NCI-H2107 treated with DMSO at 0.1 percent for 48 hours (cell line): Measurements from ENCODE around the gene CSTA.

Experiments used
- DNase-seq: peaks from one replicate; lab custom pipeline; 2025; ENCODE audit not compliant: unreplicated experiment; lab: John Stamatoyannopoulos, UW

Gene CSTA, protein sequence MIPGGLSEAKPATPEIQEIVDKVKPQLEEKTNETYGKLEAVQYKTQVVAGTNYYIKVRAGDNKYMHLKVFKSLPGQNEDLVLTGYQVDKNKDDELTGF

DNA sequence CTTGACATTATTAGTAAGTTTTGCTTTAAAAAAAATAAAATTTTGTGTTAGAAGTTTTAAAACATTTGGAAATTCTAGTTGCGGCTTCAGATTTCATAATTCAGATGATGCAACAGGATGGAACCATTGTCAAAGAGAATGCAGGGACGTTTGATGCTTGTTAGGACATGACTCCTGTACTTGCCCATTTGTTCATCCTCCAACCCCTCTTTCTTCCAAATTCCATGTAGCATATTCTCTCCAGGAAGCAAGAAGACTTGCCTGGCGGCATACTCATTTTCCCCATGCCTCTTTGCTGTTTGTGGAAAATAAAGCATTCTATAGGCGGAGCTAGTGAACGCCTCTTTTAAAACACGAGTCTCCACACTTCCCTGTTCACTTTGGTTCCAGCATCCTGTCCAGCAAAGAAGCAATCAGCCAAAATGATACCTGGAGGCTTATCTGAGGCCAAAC lies at the start of gene CSTA:
CSTA (plus strand) TSS at position 378 of the 453 bp plus-strand sequence; CDS start at position 423, 45 bp downstream.
- no peak for DNase-seq

DNA sequence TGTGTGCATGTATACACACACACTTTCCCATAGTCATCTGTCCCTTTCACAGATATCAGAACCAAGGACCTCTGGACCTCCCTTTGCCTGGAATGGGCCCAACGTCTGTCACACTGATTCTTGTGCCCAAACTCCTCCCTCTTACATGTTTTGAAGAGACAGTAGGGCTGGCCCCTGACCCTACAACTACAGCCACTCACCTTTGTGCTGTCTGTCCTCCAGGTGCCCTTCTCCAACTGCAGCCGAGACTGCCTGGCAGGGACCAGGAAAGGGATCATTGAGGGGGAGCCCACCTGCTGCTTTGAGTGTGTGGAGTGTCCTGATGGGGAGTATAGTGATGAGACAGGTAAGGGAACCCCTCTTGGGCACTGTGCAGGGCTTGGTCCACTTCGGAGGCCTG lies 43.2 kb upstream of the CSTA start:
- DNase-seq = no peak

DNA sequence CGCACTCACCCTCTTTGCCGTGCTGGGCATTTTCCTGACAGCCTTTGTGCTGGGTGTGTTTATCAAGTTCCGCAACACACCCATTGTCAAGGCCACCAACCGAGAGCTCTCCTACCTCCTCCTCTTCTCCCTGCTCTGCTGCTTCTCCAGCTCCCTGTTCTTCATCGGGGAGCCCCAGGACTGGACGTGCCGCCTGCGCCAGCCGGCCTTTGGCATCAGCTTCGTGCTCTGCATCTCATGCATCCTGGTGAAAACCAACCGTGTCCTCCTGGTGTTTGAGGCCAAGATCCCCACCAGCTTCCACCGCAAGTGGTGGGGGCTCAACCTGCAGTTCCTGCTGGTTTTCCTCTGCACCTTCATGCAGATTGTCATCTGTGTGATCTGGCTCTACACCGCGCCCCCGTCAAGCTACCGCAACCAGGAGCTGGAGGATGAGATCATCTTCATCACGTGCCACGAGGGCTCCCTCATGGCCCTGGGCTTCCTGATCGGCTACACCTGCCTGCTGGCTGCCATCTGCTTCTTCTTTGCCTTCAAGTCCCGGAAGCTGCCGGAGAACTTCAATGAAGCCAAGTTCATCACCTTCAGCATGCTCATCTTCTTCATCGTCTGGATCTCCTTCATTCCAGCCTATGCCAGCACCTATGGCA lies 41.1 kb upstream of the CSTA start:
- DNase-seq = no peak

DNA sequence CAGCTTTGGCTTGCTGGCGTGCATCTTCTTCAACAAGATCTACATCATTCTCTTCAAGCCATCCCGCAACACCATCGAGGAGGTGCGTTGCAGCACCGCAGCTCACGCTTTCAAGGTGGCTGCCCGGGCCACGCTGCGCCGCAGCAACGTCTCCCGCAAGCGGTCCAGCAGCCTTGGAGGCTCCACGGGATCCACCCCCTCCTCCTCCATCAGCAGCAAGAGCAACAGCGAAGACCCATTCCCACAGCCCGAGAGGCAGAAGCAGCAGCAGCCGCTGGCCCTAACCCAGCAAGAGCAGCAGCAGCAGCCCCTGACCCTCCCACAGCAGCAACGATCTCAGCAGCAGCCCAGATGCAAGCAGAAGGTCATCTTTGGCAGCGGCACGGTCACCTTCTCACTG lies 40.6 kb upstream of the CSTA start:
- DNase-seq = no peak

DNA sequence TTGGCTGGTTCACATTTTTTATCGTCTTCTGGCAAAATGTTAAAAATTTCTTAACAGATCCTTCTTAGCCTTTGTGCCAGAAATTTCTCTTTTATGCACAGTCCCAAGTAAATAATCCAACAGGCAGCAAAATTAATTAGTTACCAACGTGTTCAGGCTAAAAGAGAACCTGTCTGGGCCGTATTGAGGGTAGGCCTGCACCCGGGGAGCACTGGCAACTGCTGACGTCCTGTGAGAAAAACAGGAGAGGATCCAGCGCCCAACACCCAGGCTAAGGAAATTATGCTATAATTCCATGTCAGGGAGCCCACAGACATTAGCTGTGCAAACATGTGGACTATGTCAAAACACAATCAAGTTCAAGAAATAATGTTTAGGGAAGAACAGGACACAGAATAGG lies 30.7 kb upstream of the CSTA start:
- no peak for DNase-seq

DNA sequence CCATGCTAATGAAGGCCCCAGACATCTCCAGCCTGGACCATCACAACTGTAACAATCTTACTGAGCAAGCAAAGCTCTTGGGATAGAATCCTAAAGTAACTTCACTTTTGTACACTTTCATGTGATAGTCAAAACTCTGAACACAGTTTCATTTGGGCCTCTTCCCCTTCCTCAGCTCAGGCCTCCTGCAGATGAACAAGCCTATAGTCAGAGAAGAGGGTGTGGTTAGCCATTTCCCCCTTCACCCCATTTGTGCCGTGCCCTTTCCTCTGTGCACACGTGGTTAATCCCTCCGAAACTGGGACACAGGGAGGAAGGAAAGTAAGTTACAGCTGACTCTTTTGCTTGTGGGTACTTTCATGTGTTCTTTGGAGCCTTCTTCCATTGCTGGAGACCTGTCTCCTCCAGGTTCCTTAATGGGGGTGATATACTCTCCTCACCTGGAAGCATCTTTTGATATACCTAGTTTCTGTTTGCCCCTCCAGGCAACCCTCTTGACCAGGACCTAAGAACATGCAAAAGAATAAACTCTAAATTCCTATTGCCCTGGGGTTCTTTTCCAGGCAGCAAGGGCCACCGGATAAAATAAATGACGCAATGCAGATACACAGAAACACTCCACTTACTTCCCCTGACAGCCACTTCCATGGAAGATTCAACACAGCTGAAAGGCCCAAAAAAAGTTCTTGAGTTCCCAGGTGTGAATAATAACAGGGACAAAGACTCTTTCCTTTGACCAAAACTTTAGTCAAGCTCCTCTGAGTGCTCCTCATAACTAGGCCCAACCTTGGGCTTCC lies 29.6 kb upstream of the CSTA start:
- no peak for DNase-seq

DNA sequence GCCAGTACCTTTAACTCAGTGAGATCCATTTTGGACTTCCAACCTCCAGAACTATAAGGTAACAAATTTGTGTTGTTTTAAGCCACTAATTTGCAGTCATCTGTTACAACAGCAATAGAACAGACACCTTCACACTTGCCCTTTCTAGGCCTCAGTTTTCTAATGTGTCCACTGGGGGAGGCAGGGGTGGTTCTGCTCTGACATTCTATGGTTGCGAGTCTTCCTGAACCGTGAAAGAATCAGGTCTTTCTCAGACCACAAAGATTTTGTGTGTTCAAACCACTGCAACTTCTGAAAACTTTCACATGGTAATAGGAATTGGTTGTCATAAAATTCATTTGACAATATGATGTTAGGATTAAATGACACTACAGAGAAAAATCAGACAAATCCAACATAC lies 26.8 kb upstream of the CSTA start:
- DNase-seq = no peak

DNA sequence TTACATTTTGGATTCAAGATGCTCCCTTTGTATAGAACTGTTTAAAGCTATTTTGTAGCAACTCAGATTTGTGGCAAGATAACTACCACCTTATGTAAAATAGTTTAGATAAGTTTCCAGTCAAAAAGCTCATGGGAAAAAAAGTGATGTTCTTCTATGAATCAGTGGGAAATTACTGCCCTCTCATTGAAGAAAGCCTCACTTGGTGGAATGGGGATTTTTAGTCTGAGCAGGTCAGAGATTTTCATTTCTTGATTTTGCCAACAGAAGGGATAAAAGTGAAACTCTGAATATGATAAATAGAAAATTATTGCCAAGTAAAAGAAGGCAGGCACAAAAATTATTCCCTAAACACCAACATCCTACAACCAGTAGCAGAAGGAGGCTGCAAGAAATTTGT lies 25.8 kb upstream of the CSTA start:
- DNase-seq = no peak

DNA sequence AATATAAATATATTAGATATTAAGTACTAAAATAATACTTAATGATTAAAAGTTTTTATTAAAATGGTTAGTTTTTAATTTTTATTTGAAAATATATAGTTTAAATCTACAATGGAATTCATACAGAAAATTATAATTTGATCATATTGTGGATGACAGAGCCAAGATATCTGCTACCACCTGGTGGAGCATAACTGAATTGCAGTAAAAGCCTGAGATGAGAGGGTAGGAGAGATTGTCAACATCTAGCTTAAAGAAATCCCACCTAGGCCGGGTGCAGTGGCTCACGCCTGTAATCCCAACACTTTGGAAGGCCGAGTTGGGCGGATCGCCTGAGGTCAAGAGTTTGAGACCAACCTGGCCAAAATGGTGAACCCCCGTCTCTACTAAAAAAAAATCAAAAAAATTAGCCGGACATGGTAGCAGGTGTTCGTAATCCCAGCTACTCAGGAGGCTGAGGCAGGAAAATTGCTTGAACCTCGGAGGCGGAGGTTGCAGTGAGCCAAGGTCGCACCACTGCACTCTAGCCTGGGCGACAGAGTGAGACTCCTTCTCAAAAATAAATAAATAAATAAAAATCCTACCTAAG lies 25.1 kb upstream of the CSTA start:
- DNase-seq = no peak

DNA sequence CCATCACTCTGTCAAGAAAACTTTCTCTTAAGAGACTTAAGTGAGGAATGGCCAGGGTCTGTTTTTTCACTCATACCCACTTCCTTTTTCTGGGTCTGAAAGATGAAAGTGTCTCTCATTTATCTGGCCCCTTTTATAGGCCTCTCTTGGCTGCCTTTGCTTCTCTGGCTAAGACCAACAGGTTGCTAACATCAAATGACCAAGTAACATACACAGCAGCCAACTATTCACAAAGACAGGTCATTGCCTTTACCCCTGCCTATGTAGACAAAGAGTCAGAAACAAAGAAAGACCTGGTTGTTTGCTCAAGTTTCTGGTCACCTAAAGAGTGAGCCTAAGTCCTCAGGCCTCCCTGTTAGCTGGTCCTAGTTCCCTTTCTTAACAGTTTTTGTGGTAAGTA lies 24.0 kb upstream of the CSTA start:
- no peak for DNase-seq

DNA sequence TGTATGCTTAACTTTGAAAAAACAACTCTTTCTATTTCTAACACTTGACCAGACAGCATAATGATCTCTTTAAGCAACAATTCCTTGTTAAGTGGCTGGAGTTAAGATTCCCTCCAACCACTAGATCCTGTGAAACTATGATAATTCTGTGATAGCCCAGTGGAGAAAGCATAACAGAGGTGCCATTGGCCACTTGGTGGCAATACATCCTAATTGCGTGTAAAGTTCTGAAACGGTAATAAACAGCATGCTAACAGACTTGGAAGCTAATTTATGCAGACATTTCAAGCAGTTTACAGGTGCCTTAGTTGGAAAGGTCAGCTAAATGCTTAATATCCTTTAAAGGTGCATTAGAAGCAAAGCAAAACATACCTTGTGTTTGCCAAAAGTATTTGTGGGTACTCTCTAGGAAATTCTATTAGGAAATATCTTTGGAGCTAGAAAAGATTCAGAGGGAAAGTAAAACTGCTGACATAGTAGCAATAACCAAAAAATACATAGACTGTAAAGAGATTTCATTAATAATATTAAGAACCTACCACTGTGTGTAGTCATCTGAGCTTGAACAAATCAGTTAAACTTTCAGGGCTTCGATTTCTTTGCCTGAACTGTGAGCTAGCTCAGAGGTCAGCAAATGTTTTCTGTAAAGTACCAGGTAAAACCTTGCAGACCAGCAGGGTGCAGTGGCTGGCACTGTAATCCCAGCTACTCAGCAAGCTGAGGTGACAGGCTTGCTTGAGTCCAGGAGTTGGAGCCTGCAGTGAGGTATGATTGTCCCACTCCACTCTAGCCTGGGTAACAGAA lies 19.0 kb upstream of the CSTA start:
- peak; percentile 5 for DNase-seq

DNA sequence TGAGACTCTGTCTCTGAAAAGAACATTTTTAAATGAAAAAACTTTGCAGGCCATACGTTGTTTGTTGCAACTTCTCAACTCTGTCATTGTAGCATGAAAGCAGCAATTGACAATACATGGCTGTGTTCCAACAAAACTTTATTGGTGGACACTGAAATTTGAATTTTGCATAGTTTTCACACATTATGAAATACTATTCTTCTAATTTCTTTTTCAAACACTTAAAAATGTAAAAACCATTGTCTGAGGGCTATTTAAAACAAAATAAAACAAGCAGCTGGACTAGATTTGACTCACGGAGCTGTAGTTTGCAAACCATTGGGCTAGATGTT lies 18.5 kb upstream of the CSTA start:
- DNase-seq = no peak

DNA sequence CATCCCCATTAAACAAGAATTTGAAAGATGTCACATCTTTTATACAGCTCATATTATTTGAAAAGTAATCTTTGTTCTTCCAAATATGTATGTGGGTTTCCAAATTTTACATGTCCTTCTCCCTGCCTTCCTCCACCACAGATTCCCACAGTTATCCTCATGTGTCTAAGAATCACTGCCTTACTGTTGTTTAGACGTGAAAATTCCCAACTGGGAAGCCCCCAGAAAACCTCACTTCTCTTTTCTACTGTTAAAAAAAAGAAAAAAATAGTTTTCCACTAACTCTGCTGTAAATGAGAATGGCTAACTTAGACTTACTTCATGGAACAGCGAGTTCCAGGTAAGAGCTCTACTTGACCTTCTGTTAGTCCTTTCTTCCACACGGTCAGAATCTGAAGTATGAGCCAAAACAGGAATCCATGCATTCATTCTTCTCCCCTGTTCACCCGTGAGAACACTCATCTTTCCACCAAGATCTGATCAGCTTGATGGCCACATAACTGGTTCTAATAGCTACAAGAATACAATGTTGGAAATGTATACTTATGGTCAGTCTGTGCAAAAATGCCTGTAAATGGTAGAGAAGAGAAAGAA lies 17.9 kb upstream of the CSTA start:
- DNase-seq = no peak

DNA sequence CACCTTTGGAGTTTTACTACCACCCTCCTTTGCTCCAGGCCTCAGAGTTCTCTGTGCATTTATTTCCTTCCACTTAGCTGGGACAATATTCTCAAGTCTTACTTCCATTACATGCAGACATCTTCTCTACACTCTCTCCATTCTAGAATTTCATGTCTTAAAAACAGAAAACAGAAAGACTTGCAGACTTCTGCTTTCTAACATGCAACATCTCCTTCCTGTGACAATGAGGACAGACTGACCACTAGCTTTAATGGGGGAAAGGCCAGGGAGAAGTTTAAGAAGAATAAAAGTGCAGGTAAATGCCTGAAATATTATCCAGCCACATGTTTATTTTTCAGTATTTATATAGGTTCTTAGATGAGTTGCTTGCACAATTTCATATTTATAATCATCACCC lies 17.1 kb upstream of the CSTA start:
- DNase-seq = no peak

DNA sequence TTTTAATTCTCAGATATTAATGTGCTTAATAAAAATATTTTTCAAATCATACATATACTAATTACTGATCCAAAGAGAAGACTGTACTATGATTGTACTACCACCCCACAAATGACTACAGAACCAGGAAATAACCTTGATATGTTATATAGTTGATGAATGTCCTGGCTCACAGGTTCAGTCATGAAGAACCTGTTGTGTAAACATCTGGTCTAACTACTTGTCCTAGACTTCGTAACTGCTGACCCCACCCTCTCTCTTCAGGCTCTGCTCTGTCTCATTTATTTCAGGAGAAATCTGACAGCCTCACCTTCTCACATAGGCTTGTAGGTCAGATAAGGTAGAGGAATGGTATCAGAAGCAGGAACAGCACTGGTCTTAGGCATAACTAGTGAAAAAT lies 14.7 kb upstream of the CSTA start:
- DNase-seq = no peak

DNA sequence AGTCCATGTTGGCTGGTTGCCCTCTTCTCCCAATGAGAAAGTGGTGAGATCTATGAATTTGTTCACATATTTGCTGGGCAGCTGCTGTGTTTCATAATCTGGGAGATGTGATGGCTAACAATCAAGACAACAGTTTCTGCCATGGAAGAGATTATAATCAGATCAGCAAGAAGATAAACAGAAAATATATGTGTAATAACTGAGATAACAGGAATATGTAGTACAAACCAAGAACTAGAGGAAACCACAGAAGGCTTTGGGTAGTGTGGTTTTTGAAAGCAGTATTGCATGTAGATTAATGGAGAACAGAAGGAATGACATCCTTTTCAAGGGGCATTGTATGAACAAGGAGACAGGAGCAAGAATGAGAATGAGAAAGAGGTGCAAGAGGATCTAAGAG lies 12.2 kb upstream of the CSTA start:
- DNase-seq = no peak

DNA sequence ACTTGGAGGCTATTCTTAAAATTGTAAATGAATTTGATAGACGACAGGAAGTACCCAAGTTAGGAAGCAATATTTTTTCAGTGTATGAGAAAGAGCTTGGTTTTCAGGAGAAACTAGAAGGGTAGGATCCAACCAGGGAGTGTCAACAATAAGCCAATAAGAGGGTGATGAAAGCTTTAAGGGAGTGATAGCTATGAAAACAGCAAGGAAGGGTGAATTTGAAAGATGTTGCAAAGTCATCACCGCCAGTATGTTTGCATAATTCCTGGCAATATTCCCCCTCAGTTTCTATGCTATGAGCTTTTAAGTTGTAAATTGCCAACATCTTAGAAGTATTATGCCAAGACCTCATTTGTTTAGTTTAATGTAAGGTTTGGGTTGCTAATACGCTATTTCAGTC lies 11.8 kb upstream of the CSTA start:
- DNase-seq = no peak

DNA sequence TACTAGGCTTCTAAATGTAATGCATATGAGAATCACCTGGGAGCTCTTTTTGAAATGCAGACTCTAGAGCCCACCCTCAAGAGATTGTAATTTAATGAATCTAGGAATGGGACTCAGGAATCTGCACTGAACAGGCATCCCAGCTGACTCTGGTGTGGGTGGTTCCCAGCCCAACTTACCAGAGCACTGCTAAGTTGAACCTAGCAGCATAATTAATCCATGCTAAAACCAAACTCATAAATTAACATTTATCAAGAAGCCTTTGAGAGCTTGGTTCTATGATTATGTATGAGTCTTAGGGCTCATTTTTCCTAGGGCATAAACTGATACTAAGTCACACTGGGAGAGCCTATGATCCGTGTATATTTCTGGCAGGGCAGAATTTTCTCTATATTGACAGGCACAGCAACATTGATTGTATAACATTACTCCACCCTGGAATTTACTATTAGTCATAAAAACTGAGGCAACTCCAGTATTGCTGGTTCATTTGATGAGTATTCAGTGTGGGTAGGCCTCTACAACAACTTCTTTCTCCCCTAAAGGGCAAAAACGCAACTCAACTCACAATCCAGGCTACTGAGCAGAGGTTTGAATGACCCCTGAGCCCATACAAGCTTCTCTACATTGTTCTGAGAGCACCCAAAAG lies 10.7 kb upstream of the CSTA start:
- DNase-seq = no peak

DNA sequence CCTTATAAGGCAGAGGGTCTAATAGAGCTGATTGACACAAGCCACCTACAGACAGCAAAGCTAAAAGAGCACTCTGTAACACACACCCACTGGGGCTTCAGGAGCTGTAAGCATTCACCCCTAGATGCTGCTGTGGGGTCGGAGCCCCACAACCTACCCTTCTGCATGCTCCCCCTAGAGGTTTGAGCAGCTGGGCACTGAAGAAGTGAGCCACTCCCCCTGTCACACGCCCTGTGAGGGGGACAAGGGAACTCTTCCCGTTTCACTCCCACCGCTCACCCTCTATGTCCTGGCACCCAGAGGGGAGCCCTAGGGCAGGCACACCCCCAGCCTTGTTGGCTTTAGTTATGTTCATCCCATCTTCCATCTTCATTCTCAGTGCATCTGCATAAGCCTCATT lies 9.4 kb upstream of the CSTA start:
- no peak for DNase-seq

DNA sequence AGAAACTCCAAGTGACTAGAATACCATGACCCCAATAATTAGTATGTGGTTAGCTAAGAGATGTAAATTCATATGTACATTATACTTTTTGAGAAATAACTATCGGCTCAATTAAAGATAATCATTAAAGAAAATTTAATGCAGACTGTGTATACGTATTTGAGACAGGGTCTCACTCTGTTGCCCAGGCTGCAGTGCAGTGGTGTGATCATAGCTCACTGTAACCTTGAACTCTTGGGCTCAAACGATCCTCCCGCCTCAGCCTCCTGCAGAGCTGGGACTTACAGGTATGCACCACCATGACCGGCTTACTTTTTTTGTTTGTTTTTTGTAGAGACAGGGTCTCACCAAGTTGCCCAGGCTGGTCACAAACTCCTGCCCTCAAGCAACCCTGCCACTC lies 8.7 kb upstream of the CSTA start:
- DNase-seq = no peak

DNA sequence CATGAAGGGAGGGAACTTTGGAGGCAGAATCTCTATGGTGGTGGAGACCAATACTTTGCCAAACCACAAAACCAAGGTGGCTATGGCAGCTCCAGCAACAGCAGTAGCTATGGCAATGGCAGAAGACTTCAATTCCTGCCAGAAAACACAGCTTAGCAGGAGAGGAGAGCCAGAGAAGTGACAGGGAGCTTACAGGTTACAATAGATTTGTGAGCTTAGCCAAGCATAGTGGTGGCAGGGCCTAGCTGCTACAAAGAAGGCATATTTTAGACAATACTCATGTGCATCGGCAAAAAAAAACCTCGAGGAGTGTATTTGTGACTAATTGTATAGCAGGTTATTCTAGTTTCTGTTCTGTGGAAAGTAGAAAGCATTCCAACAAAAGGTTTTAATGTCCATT lies 6.4 kb upstream of the CSTA start:
- DNase-seq = no peak
